ENCODE data around the gene CTNNBIP1. TPM values are rescaled to one million over a fixed set of nuclear protein-coding genes. Genes with fewer than 3 reads are reported as not detected.

The CTNNBIP1 gene
- total and polyA plus RNA-seq, 9 of the 15 experiments (the other 6 are each of a cell fraction or from before 2014, with no cell fraction given) = 0.65 to 29.2 (median 14.7) TPM

DNA sequence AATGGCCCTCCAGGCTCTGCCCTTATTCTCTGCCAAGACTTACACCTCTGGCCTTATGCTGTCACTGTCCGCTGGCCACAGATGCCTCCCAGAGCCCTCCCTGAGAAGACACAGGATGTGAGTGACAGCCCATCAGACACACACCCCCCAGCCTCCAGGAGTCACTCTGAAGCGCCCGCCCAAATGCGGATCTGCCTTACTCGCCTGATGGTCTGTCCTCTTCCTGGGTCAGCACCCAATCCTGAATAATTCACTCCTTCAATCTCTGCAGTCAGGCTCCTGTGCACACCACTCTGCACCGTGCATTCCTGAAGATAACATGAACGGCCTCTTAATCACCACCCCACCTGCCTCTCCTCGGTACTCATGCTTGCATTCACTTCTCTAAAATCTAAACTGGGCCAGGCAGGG, 101.0 kb downstream of the CTNNBIP1 start (continued):
- no peak for TF ChIP-seq E2F3 (CRISPR knock-in tag; IDR thresholded peaks at IDR 0.05)
- TF ChIP-seq CXXC5 (CRISPR knock-in tag; IDR thresholded peaks at IDR 0.05) = peak; percentile 55
- TF ChIP-seq BHLHE40 (IDR thresholded peaks at IDR 0.05; ENCODE audit: low read length) = peak; percentile 75
- no peak for TF ChIP-seq CCAR2 (IDR thresholded peaks at IDR 0.05; ENCODE audit: low read depth, low read length)
- peak; percentile 54 for TF ChIP-seq SPI1 (IDR thresholded peaks at IDR 0.05; ENCODE audit: borderline replicate concordance, low read depth, low read length)
- TF ChIP-seq, protein P1, sequence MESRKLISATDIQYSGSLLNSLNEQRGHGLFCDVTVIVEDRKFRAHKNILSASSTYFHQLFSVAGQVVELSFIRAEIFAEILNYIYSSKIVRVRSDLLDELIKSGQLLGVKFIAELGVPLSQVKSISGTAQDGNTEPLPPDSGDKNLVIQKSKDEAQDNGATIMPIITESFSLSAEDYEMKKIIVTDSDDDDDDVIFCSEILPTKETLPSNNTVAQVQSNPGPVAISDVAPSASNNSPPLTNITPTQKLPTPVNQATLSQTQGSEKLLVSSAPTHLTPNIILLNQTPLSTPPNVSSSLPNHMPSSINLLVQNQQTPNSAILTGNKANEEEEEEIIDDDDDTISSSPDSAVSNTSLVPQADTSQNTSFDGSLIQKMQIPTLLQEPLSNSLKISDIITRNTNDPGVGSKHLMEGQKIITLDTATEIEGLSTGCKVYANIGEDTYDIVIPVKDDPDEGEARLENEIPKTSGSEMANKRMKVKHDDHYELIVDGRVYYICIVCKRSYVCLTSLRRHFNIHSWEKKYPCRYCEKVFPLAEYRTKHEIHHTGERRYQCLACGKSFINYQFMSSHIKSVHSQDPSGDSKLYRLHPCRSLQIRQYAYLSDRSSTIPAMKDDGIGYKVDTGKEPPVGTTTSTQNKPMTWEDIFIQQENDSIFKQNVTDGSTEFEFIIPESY (CRISPR knock-in tag; IDR thresholded peaks at IDR 0.05) = no peak
- peak; percentile 65 for TF ChIP-seq TAL1 (IDR thresholded peaks at IDR 0.05)
- no peak for TF ChIP-seq TBL1XR1 (IDR thresholded peaks at IDR 0.05; ENCODE audit: low read length in 2 of 2)
- TF ChIP-seq, protein P2, sequence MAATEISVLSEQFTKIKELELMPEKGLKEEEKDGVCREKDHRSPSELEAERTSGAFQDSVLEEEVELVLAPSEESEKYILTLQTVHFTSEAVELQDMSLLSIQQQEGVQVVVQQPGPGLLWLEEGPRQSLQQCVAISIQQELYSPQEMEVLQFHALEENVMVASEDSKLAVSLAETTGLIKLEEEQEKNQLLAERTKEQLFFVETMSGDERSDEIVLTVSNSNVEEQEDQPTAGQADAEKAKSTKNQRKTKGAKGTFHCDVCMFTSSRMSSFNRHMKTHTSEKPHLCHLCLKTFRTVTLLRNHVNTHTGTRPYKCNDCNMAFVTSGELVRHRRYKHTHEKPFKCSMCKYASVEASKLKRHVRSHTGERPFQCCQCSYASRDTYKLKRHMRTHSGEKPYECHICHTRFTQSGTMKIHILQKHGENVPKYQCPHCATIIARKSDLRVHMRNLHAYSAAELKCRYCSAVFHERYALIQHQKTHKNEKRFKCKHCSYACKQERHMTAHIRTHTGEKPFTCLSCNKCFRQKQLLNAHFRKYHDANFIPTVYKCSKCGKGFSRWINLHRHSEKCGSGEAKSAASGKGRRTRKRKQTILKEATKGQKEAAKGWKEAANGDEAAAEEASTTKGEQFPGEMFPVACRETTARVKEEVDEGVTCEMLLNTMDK (IDR thresholded peaks at IDR 0.05; ENCODE audit: borderline replicate concordance, insufficient read depth, low read depth, low read length, poor library complexity, severe bottlenecking) = no peak
- TF ChIP-seq FOSL1 (tag; conservative IDR thresholded peaks at IDR 0.05) = no peak
- no peak for TF ChIP-seq MAZ (CRISPR knock-in tag; conservative IDR thresholded peaks at IDR 0.05 in 1 of 2, IDR thresholded peaks at IDR 0.05 in 1 of 2)
- TF ChIP-seq NCOA1 (IDR thresholded peaks at IDR 0.05; ENCODE audit: low read depth) = no peak
- TF ChIP-seq SUPT5H (IDR thresholded peaks at IDR 0.05) = no peak
- TF ChIP-seq, protein P3, sequence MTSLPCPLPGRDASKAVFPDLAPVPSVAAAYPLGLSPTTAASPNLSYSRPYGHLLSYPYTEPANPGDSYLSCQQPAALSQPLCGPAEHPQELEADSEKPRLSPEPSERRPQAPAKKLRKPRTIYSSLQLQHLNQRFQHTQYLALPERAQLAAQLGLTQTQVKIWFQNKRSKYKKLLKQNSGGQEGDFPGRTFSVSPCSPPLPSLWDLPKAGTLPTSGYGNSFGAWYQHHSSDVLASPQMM (CRISPR knock-in tag; IDR thresholded peaks at IDR 0.05) = no peak
- TF ChIP-seq MYC (IDR thresholded peaks at IDR 0.05; ENCODE audit: low read depth, low read length) = no peak
- no peak for TF ChIP-seq MYC (CRISPR knock-in tag; IDR thresholded peaks at IDR 0.05; ENCODE audit: borderline replicate concordance, low read depth)
- no peak for TF ChIP-seq TRIM24 (IDR thresholded peaks at IDR 0.05)
- no peak for TF ChIP-seq STAG1 (CRISPR knock-in tag; IDR thresholded peaks at IDR 0.05; ENCODE audit: borderline replicate concordance)
- TF ChIP-seq, protein P4, sequence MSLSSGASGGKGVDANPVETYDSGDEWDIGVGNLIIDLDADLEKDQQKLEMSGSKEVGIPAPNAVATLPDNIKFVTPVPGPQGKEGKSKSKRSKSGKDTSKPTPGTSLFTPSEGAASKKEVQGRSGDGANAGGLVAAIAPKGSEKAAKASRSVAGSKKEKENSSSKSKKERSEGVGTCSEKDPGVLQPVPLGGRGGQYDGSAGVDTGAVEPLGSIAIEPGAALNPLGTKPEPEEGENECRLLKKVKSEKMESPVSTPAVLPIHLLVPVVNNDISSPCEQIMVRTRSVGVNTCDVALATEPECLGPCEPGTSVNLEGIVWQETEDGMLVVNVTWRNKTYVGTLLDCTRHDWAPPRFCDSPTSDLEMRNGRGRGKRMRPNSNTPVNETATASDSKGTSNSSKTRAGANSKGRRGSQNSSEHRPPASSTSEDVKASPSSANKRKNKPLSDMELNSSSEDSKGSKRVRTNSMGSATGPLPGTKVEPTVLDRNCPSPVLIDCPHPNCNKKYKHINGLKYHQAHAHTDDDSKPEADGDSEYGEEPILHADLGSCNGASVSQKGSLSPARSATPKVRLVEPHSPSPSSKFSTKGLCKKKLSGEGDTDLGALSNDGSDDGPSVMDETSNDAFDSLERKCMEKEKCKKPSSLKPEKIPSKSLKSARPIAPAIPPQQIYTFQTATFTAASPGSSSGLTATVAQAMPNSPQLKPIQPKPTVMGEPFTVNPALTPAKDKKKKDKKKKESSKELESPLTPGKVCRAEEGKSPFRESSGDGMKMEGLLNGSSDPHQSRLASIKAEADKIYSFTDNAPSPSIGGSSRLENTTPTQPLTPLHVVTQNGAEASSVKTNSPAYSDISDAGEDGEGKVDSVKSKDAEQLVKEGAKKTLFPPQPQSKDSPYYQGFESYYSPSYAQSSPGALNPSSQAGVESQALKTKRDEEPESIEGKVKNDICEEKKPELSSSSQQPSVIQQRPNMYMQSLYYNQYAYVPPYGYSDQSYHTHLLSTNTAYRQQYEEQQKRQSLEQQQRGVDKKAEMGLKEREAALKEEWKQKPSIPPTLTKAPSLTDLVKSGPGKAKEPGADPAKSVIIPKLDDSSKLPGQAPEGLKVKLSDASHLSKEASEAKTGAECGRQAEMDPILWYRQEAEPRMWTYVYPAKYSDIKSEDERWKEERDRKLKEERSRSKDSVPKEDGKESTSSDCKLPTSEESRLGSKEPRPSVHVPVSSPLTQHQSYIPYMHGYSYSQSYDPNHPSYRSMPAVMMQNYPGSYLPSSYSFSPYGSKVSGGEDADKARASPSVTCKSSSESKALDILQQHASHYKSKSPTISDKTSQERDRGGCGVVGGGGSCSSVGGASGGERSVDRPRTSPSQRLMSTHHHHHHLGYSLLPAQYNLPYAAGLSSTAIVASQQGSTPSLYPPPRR (CRISPR knock-in tag; IDR thresholded peaks at IDR 0.05; ENCODE audit: borderline replicate concordance) = no peak
- no peak for TF ChIP-seq ZNF24 (IDR thresholded peaks at IDR 0.05)
- no peak for TF ChIP-seq PHF20 (IDR thresholded peaks at IDR 0.05; ENCODE audit: partially characterized antibody)
- peak; percentile 28; the same call in 1 of the 2 replicates for TF ChIP-seq NCOR1 (IDR thresholded peaks at IDR 0.05)
